ENCODE measurements around the gene KCNJ11. TPM values are rescaled to one million over a fixed set of nuclear protein-coding genes. Genes with fewer than 3 reads are reported as not detected.

KCNJ11 gene
- total and polyA plus RNA-seq, 2 of the 8 experiments (the other 6 are each of a cell fraction or from before 2014, with no cell fraction given) = 3.8 to 6.3 TPM

DNA sequence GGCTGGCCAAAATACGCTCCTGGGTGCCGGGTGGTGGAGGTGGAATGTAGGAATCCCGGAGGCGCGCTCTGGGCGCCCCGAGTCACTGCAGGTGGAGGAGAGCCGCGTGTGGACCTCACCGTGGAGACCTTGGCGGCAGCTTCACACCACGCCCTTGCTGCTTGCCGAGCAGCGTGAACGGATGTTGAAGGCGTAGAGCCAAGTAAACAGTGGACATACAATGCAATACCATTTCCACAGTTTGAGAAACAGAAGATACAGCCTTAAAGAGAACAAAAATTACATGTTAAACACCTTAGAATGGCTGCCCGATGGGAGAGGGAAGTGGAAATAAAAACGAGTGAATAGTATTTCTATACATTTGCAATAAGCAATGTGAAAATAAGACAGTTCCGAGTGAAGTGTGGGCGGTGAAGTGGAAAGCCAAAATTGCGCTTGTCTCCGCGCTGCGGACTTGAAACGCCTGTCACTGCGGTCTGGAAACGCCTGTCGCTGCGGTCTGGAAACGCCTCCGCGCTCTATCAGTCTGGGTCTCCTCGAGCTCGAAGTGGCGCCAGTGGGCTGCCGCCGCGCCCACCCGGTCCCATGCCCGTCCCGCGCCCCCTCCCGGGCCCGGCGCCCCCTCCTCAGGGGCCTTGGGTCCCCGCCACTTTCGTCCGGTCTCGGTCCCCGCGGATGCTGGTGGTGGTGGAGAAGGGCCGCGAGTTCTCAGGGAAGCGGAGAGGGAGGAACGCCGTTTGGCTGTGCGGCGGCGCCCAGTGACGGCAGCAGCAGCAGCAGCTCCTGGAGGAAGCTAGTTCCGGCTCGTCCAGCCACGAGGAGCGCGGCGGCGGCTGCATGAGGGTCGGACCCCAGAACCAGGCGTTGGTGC, 35.3 kb downstream of the KCNJ11 start:
- ChIA-PET POLR2A (ENCODE audit: partially characterized antibody) (interaction anchor here (0.6 to 1.5 kb wide), 5 partner anchors 52 to 753 kb away, joined by 3 read pairs; partner anchors contain the start of genes PIK3C2A and SAAL1), CTCF (ENCODE audit: partially characterized antibody) (interaction anchor here (0.8 to 3.2 kb wide), 16 partner anchors 8 to 194 kb away, joined by 3 to 17 read pairs (median 5); partner anchors contain the start of gene OTOG)
- WGBS, 2 experiments (ENCODE audit: extremely low coverage in 1 of 2, insufficient coverage in 1 of 2, insufficient read length in 1 of 2, insufficient replicate concordance in 2 of 2, low coverage in 1 of 2, low lambda C conversion rate in 2 of 2, missing lambda C conversion rate in 1 of 2) = 4% methylated on average over 56 of the region's 69 CpGs; no CpG with 5 or more reads in 1 of the 2 experiments
- Histone ChIP-seq H3K79me1 (ENCODE audit: low read depth, low read length) (no peaks in the 10 kb centered on the region), H2BK12ac (ENCODE audit: low read depth, low read length) (peak overlapping the region; percentile 27; the same call in 1 of the 2 replicates), H2BK120ac (replicated peaks; ENCODE audit: low read depth, low read length) (no peak overlapping the region), H3K4me3 (ENCODE audit: extremely low read depth in 1 of 4, insufficient read depth in 2 of 4, low read depth in 3 of 4, low read length in 4 of 4) (peak overlapping the region; percentile 31 to 68 (median 34)), H3K9me3 (ENCODE audit: insufficient read depth in 2 of 2, low read depth in 1 of 2, low read length in 1 of 2) (no peaks in the 10 kb centered on the region), H4K91ac (replicated peaks; ENCODE audit: insufficient read length, low read length) (no peak overlapping the region), H4K8ac (ENCODE audit: extremely low read depth, insufficient read depth, low read length) (peak overlapping the region; percentile 48; the same call in 1 of the 2 replicates), H3K4ac (replicated peaks; ENCODE audit: insufficient read length, low read depth, low read length) (no peak overlapping the region), H2AK5ac (ENCODE audit: low read depth, low read length) (no peak overlapping the region), H4K20me1 (replicated peaks in 1 of 2; ENCODE audit: control insufficient read depth in 1 of 2, insufficient read depth in 2 of 2, low read length in 2 of 2) (peaks cover 0 to 2% of the 10 kb centered on the region in 2 experiments), H2BK15ac (ENCODE audit: low read length) (peak overlapping the region; percentile 94; the same call in 1 of the 2 replicates), H3K18ac (ENCODE audit: extremely low read depth, low read length) (0 out of 2 replicates have a peak overlapping the region, but pooled peaks have one; percentile 27), H3K4me1 (replicated peaks in 1 of 4; ENCODE audit: control insufficient read depth in 3 of 4, insufficient read depth in 4 of 4, low read length in 3 of 4) (peaks cover 0 to 8% (median 4%) of the 10 kb centered on the region in 4 experiments; a peak in 5 of 7 replicates), H3K27ac (ENCODE audit: low read depth, low read length) (no peak overlapping the region), H3K4me2 (ENCODE audit: insufficient read depth in 1 of 2, low read depth in 2 of 2, low read length in 2 of 2) (peak overlapping the region; percentile 83 to 93), H2BK5ac (ENCODE audit: low read depth, low read length) (peak overlapping the region; percentile 16; the same call in 1 of the 2 replicates), H3K14ac (ENCODE audit: insufficient read length) (no peak overlapping the region), H3K23ac (ENCODE audit: insufficient read length) (no peak overlapping the region), H3K23me2 (ENCODE audit: low read depth, low read length) (peaks cover 15% of the 10 kb centered on the region; the same call in 1 of the 2 replicates), H2BK20ac (ENCODE audit: low read length) (no peak overlapping the region), H3K9ac (replicated peaks in 1 of 4; ENCODE audit: extremely low read depth in 1 of 4, low read depth in 3 of 4, low read length in 3 of 4) (no peak overlapping the region), H3K36me3 (ENCODE audit: control insufficient read depth in 2 of 4, insufficient read depth in 4 of 4, low read length in 3 of 4) (no peaks in the 10 kb centered on the region), H3K79me2 (ENCODE audit: control insufficient read depth in 1 of 2, insufficient read depth in 2 of 2, low read length in 2 of 2) (no peaks in the 10 kb centered on the region), H3K27me3 (replicated peaks in 1 of 4; ENCODE audit: control insufficient read depth in 3 of 4, extremely low read depth in 1 of 4, insufficient read depth in 3 of 4, low read length in 3 of 4) (peaks cover 29 to 54% (median 44%) of the 10 kb centered on the region in 4 experiments), H2AFZ (ENCODE audit: low read length) (peak overlapping the region; percentile 64; the same call in 1 of the 2 replicates), H3K56ac (replicated peaks; ENCODE audit: insufficient read length, low read depth, low read length) (no peak overlapping the region), H4K5ac (ENCODE audit: insufficient read length, low read depth, low read length) (no peak overlapping the region)
- DNase-seq (ENCODE audit: low read depth in 1 of 2, low spot score in 2 of 2) (peak in 1 of 2 experiments; percentile 84), FAIRE-seq (no peak)
- TF ChIP-seq SUZ12 (IDR thresholded peaks at IDR 0.05; ENCODE audit: low read length) (peak; percentile 77), JUN (IDR thresholded peaks at IDR 0.05; ENCODE audit: low read depth, low read length) (no peak), E2F6 (IDR thresholded peaks at IDR 0.05) (peak; percentile 76), ASH2L (IDR thresholded peaks at IDR 0.05; ENCODE audit: low read length) (peak; percentile 40), ZNF274 (IDR thresholded peaks at IDR 0.05; ENCODE audit: borderline replicate concordance, extremely low read depth, low read length) (no peak), HDAC2 (IDR thresholded peaks at IDR 0.05; ENCODE audit: borderline replicate concordance in 1 of 2, low read depth in 2 of 2, low read length in 2 of 2) (0 out of 4 replicates have a peak, but pooled peaks of 1 of the 2 experiments have one; percentile 61), TBP (IDR thresholded peaks at IDR 0.05; ENCODE audit: low read depth, low read length) (peak; percentile 44; the same call in 1 of the 2 replicates), CHD2 (IDR thresholded peaks at IDR 0.05; ENCODE audit: low read length) (no peak)
- TF ChIP-seq, protein P1, sequence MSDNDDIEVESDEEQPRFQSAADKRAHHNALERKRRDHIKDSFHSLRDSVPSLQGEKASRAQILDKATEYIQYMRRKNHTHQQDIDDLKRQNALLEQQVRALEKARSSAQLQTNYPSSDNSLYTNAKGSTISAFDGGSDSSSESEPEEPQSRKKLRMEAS (IDR thresholded peaks at IDR 0.05) = peak; percentile 93
